Sigmoid colon (tissue), 4 donors: ENCODE measurements around the gene XIST.

Experiments used
- EP300 ChIP-seq, 4 donors: sonication (generic); formaldehyde crosslinking; IDR thresholded peaks; one replicate each; pipeline ENCODE4 v1.6.1; 2017; ENCODE audit warnings: antibody characterized with exemption in 4 of 4
- POLR2A ChIP-seq, 2 donors: fragments of 450-650 bp; IDR thresholded peaks; one replicate each; pipeline ENCODE4 v1.6.1; 2016; ENCODE audit warnings: antibody characterized with exemption in 2 of 2, mild to moderate bottlenecking in 2 of 2, moderate library complexity in 2 of 2
- POLR2AphosphoS5 ChIP-seq, 4 donors: sonication (generic); formaldehyde crosslinking; IDR thresholded peaks; one replicate each; pipeline ENCODE4 v1.6.1; 2017; ENCODE audit warnings: antibody characterized with exemption in 4 of 4
- TF ChIP-seq, protein P1 (sequence below), 4 experiments: fragments of 450-650 bp in 3 of 4; fragments of 200-600 bp in 1 of 4; IDR thresholded peaks; one replicate each; pipeline ENCODE4 v1.5.1; 2016 to 2019; ENCODE audit warnings: antibody characterized with exemption in 4 of 4, mild to moderate bottlenecking in 3 of 4, moderate library complexity in 2 of 4

DNA sequence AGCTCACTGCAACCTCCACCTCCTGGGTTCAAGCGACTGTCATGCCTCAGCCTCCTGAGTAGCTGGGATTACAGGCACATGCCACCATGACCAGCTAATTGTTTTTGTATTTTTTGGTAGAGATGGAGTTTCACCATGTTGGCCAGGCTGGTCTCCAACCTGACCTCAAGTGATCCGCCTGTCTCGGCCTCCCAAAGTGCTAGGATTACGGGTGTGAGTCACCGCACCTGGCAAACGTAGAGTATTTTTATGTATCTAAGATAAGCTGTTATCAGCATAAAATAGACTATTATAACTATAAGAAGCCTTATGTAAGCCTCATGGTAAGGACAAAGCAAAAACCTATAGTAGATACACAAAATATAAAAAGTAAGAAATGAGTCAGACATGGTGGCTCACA is 14.6 kb upstream of the XIST start:
- TF ChIP-seq, protein P1, sequence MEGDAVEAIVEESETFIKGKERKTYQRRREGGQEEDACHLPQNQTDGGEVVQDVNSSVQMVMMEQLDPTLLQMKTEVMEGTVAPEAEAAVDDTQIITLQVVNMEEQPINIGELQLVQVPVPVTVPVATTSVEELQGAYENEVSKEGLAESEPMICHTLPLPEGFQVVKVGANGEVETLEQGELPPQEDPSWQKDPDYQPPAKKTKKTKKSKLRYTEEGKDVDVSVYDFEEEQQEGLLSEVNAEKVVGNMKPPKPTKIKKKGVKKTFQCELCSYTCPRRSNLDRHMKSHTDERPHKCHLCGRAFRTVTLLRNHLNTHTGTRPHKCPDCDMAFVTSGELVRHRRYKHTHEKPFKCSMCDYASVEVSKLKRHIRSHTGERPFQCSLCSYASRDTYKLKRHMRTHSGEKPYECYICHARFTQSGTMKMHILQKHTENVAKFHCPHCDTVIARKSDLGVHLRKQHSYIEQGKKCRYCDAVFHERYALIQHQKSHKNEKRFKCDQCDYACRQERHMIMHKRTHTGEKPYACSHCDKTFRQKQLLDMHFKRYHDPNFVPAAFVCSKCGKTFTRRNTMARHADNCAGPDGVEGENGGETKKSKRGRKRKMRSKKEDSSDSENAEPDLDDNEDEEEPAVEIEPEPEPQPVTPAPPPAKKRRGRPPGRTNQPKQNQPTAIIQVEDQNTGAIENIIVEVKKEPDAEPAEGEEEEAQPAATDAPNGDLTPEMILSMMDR (IDR thresholded peaks at IDR 0.05) = no peak
- no peak for TF ChIP-seq POLR2A (IDR thresholded peaks at IDR 0.05)
- TF ChIP-seq EP300 (IDR thresholded peaks at IDR 0.05) = no peak
- no peak for TF ChIP-seq POLR2AphosphoS5 (IDR thresholded peaks at IDR 0.05)
